ENCODE data around the gene USP48.

USP48 gene

DNA sequence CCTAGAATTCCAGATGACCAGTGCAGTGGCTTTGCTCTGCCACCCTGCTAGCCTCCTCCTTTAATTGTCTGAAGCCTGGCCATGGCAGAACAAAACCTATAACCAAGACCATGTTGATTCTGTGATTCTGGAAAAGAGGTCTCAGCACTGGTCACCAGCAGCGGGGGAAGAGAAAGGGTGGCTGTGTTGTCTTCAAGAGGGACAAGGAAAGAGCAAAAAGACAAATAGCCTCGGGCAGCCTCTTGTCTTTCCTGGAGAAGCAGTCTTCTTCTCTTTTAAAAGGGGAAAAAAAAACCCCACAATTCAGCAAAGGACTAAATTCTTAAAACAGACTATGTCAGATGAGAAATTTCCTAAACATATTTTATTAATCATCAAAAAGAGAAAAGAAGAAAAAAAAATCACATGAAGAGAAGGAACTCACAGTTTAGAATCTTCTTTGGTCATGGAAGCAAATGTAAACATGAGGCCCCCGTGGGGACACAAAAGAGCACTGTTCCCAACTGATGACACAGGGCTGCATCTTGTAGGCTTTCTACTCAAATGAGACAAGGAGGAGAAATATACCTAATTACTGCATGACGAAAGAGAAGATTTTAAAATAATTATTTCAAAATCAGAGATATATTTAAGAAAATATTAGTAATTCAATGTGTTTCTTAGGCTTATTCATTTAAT lies 77.5 kb downstream of the USP48 start:
- H3K36me3 ChIP-seq (ENCODE audit: control insufficient read depth, insufficient read depth, low read length, severe bottlenecking): peaks cover 42% of the 10 kb centered on the region
- H3K4me1 ChIP-seq (ENCODE audit: control insufficient read depth, insufficient read depth, low read length): peaks cover 40% of the 10 kb centered on the region
- H3K4me3 ChIP-seq (ENCODE audit: low read length): no peak overlapping the region
- H3K9me3 ChIP-seq (ENCODE audit: control insufficient read depth, low read length): no peaks in the 10 kb centered on the region
- H3K9ac ChIP-seq (ENCODE audit: low read length): no peak overlapping the region
- DNase-seq (ENCODE audit: low read depth): no peak
- no peaks in the 10 kb centered on the region for H3K27me3 ChIP-seq (replicated peaks; ENCODE audit: control insufficient read depth, insufficient read depth, low read length)

GRCh38 chr1:21704145-21704544 lies 78.8 kb downstream of the USP48 start:
- peaks cover 48% of the 10 kb centered on the region for H3K36me3 ChIP-seq (ENCODE audit: control insufficient read depth, insufficient read depth, low read length, severe bottlenecking)
- H3K27me3 ChIP-seq (replicated peaks; ENCODE audit: control insufficient read depth, insufficient read depth, low read length): no peaks in the 10 kb centered on the region
- H3K9me3 ChIP-seq (ENCODE audit: control insufficient read depth, low read length): no peaks in the 10 kb centered on the region
- DNase-seq (ENCODE audit: low read depth): no peak
- H3K9ac ChIP-seq (ENCODE audit: low read length): peak overlapping the region; percentile 57
- peaks cover 40% of the 10 kb centered on the region for H3K4me1 ChIP-seq (ENCODE audit: control insufficient read depth, insufficient read depth, low read length)
- H3K4me3 ChIP-seq (ENCODE audit: low read length): no peak overlapping the region

GRCh38 chr1:21703318-21703963 lies 79.5 kb downstream of the USP48 start:
- peaks cover 48% of the 10 kb centered on the region for H3K36me3 ChIP-seq (ENCODE audit: control insufficient read depth, insufficient read depth, low read length, severe bottlenecking)
- H3K9ac ChIP-seq (ENCODE audit: low read length): peak overlapping the region; percentile 57
- no peaks in the 10 kb centered on the region for H3K27me3 ChIP-seq (replicated peaks; ENCODE audit: control insufficient read depth, insufficient read depth, low read length)
- H3K4me3 ChIP-seq (ENCODE audit: low read length): peak overlapping the region; percentile 4
- no peaks in the 10 kb centered on the region for H3K9me3 ChIP-seq (ENCODE audit: control insufficient read depth, low read length)
- peak; percentile 80 for DNase-seq (ENCODE audit: low read depth)
- H3K4me1 ChIP-seq (ENCODE audit: control insufficient read depth, insufficient read depth, low read length): peaks cover 40% of the 10 kb centered on the region

DNA sequence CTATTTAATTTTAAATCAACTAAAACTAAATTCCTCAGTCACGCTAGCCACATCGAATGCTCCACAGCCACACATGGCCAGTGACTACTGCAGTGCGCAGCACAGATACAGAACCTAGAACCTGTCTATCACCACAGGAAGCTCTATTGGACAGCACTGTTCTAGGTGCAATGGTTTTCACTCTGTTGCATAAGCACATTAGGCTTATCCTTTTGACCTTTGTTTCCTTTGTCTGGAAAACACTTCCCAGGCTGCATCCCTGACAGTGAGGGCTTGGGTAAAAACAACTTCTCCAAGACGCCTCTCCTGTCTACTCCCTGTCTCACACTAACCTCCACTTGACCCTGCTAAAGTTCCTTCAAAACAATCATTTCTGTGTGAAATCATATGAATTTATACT lies 80.2 kb downstream of the USP48 start:
- H3K4me1 ChIP-seq (ENCODE audit: control insufficient read depth, insufficient read depth, low read length): peaks cover 40% of the 10 kb centered on the region
- H3K9ac ChIP-seq (ENCODE audit: low read length): peak overlapping the region; percentile 57
- peaks cover 46% of the 10 kb centered on the region for H3K36me3 ChIP-seq (ENCODE audit: control insufficient read depth, insufficient read depth, low read length, severe bottlenecking)
- no peak for DNase-seq (ENCODE audit: low read depth)
- no peaks in the 10 kb centered on the region for H3K9me3 ChIP-seq (ENCODE audit: control insufficient read depth, low read length)
- no peaks in the 10 kb centered on the region for H3K27me3 ChIP-seq (replicated peaks; ENCODE audit: control insufficient read depth, insufficient read depth, low read length)
- H3K4me3 ChIP-seq (ENCODE audit: low read length): peak overlapping the region; percentile 4

DNA sequence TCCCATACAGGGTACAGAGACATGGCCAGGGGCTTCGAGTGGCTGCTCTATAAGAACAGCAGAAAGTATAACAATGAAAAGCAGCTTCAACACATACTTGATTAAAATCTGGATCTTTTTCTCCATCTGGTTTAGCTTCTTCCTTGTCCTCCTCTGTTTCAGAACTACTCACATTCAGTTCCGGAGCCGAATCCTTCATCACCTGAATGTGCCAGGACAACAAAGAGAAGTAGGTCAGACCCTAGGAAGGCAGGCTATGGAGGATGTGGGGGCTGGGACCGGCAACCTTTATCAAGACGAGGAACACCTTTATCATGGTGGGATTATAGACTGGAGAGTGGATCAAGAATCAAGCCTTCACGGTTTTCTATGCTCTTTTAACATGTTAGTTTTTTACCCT lies 81.5 kb downstream of the USP48 start:
- H3K9ac ChIP-seq (ENCODE audit: low read length): no peak overlapping the region
- DNase-seq (ENCODE audit: low read depth): no peak
- H3K4me3 ChIP-seq (ENCODE audit: low read length): no peak overlapping the region
- H3K9me3 ChIP-seq (ENCODE audit: control insufficient read depth, low read length): no peaks in the 10 kb centered on the region
- peaks cover 46% of the 10 kb centered on the region for H3K36me3 ChIP-seq (ENCODE audit: control insufficient read depth, insufficient read depth, low read length, severe bottlenecking)
- peaks cover 33% of the 10 kb centered on the region for H3K4me1 ChIP-seq (ENCODE audit: control insufficient read depth, insufficient read depth, low read length)
- no peaks in the 10 kb centered on the region for H3K27me3 ChIP-seq (replicated peaks; ENCODE audit: control insufficient read depth, insufficient read depth, low read length)

GRCh38 chr1:21700094-21700493 lies 82.9 kb downstream of the USP48 start:
- peaks cover 23% of the 10 kb centered on the region for H3K4me1 ChIP-seq (ENCODE audit: control insufficient read depth, insufficient read depth, low read length)
- H3K36me3 ChIP-seq (ENCODE audit: control insufficient read depth, insufficient read depth, low read length, severe bottlenecking): peaks cover 42% of the 10 kb centered on the region
- no peak overlapping the region for H3K4me3 ChIP-seq (ENCODE audit: low read length)
- no peak overlapping the region for H3K9ac ChIP-seq (ENCODE audit: low read length)
- no peak for DNase-seq (ENCODE audit: low read depth)
- H3K9me3 ChIP-seq (ENCODE audit: control insufficient read depth, low read length): no peaks in the 10 kb centered on the region
- no peaks in the 10 kb centered on the region for H3K27me3 ChIP-seq (replicated peaks; ENCODE audit: control insufficient read depth, insufficient read depth, low read length)

- Histone ChIP-seq H3K27me3 (replicated peaks; ENCODE audit: control insufficient read depth, insufficient read depth, low read length) (no peaks in the 10 kb centered on the region), H3K36me3 (ENCODE audit: control insufficient read depth, insufficient read depth, low read length, severe bottlenecking) (peaks cover 49% of the 10 kb centered on the region), H3K9me3 (ENCODE audit: control insufficient read depth, low read length) (no peaks in the 10 kb centered on the region), H3K4me3 (ENCODE audit: low read length) (no peak overlapping the region), H3K4me1 (ENCODE audit: control insufficient read depth, insufficient read depth, low read length) (peaks cover 9% of the 10 kb centered on the region), H3K9ac (ENCODE audit: low read length) (no peak overlapping the region)
- peak; percentile 60 for DNase-seq (ENCODE audit: low read depth)
These were observed 86.0 kb downstream of the USP48 start for GRCh38 chr1:21696931-21697330.

DNA sequence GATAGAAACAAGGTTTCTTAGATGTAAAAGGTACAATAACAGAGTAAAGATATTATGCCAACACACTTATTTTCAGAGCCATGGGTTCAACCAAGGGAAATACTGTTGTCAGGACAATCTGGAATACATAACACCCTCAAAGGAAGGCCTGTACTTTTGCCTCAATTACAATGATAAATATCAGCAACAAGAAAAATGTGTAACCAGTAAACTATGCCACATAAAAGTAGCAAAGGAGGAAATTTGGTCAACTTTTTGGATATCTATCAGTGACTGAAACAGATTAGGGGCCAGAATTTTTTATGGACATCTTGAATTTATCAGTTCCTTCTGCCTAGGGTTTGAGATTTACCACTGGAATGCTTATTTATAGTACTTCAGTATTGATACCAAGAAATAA lies 89.2 kb downstream of the USP48 start:
- Histone ChIP-seq H3K36me3 (ENCODE audit: control insufficient read depth, insufficient read depth, low read length, severe bottlenecking) (peaks cover 47% of the 10 kb centered on the region), H3K4me1 (ENCODE audit: control insufficient read depth, insufficient read depth, low read length) (peaks cover 9% of the 10 kb centered on the region), H3K9ac (ENCODE audit: low read length) (no peak overlapping the region), H3K4me3 (ENCODE audit: low read length) (no peak overlapping the region), H3K27me3 (replicated peaks; ENCODE audit: control insufficient read depth, insufficient read depth, low read length) (no peaks in the 10 kb centered on the region), H3K9me3 (ENCODE audit: control insufficient read depth, low read length) (no peaks in the 10 kb centered on the region)
- DNase-seq (ENCODE audit: low read depth): peak; percentile 26

- Histone ChIP-seq H3K4me3 (ENCODE audit: low read length) (no peak overlapping the region), H3K9ac (ENCODE audit: low read length) (no peak overlapping the region), H3K36me3 (ENCODE audit: control insufficient read depth, insufficient read depth, low read length, severe bottlenecking) (peaks cover 55% of the 10 kb centered on the region), H3K4me1 (ENCODE audit: control insufficient read depth, insufficient read depth, low read length) (peaks cover 9% of the 10 kb centered on the region), H3K9me3 (ENCODE audit: control insufficient read depth, low read length) (no peaks in the 10 kb centered on the region), H3K27me3 (replicated peaks; ENCODE audit: control insufficient read depth, insufficient read depth, low read length) (no peaks in the 10 kb centered on the region)
- DNase-seq (ENCODE audit: low read depth): no peak
These were observed 91.2 kb downstream of the USP48 start for GRCh38 chr1:21691739-21692138.

- H3K36me3 ChIP-seq (ENCODE audit: control insufficient read depth, insufficient read depth, low read length, severe bottlenecking): peaks cover 68% of the 10 kb centered on the region
- H3K9ac ChIP-seq (ENCODE audit: low read length): no peak overlapping the region
- no peak overlapping the region for H3K4me3 ChIP-seq (ENCODE audit: low read length)
- no peaks in the 10 kb centered on the region for H3K27me3 ChIP-seq (replicated peaks; ENCODE audit: control insufficient read depth, insufficient read depth, low read length)
- DNase-seq (ENCODE audit: low read depth): no peak
- H3K4me1 ChIP-seq (ENCODE audit: control insufficient read depth, insufficient read depth, low read length): peaks cover 9% of the 10 kb centered on the region
- peaks cover 6% of the 10 kb centered on the region for H3K9me3 ChIP-seq (ENCODE audit: control insufficient read depth, low read length)
These were observed 93.1 kb downstream of the USP48 start for GRCh38 chr1:21689661-21690372.

GRCh38 chr1:21687081-21687529 lies 95.8 kb downstream of the USP48 start:
- H3K4me1 ChIP-seq (ENCODE audit: control insufficient read depth, insufficient read depth, low read length): no peaks in the 10 kb centered on the region
- no peak overlapping the region for H3K9ac ChIP-seq (ENCODE audit: low read length)
- H3K9me3 ChIP-seq (ENCODE audit: control insufficient read depth, low read length): peaks cover 9% of the 10 kb centered on the region
- DNase-seq (ENCODE audit: low read depth): no peak
- peaks cover 66% of the 10 kb centered on the region for H3K36me3 ChIP-seq (ENCODE audit: control insufficient read depth, insufficient read depth, low read length, severe bottlenecking)
- no peak overlapping the region for H3K4me3 ChIP-seq (ENCODE audit: low read length)
- no peaks in the 10 kb centered on the region for H3K27me3 ChIP-seq (replicated peaks; ENCODE audit: control insufficient read depth, insufficient read depth, low read length)

All from adipocyte (in vitro differentiated cells).